Measurements from ENCODE around the gene NCK2. TPM values are rescaled to one million over a fixed set of nuclear protein-coding genes. Genes with fewer than 3 reads are reported as not detected.

NCK2 gene
- total RNA-seq, 1 experiment from 2014 or later: 0.30 TPM

DNA sequence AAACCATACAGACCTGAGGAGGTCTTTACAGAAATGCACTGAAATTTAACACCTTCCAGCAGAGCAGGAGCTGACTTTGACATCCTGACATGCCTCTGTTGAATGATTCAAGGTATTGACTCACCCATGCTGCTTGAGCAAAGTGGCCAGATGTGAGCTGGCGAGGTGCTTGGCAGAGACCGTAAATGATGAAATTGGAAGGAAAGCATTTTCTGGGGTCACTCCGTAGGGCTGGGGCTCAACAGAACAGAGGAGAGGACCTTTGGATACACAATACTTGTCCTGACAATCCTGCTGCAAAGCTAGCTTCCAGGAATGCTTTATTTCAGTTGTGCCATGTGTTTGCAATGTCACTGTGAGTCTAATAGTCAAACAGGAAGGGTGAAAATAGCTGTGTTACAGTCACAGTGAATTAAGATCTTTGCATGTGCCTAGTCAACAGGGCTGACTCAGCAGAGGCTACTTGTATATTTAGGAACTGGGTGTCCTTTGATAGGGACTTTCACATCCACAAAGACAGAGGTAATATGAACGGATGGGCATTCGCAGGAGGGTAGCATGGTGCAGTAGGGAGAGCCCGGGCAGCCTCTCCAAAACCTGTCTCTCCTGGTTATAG lies 31.6 kb upstream of the NCK2 start:
- H3K9me3 ChIP-seq (ENCODE audit: low read length): no peaks in the 10 kb centered on the region
- no peak overlapping the region for H3K4me2 ChIP-seq (ENCODE audit: low read depth, low read length, poor library complexity, severe bottlenecking)

GRCh38 chr2:105714141-105714540 lies 30.6 kb upstream of the NCK2 start:
- Histone ChIP-seq H3K9ac (ENCODE audit: low read length) (no peak overlapping the region), H3K27ac (ENCODE audit: low read length) (no peak overlapping the region), H4K20me1 (ENCODE audit: insufficient read depth, low read depth, low read length) (no peaks in the 10 kb centered on the region), H3K4me2 (ENCODE audit: low read depth, low read length, poor library complexity, severe bottlenecking) (no peak overlapping the region), H3K9me2 (replicated peaks; ENCODE audit: insufficient read depth, low read length) (no peaks in the 10 kb centered on the region), H3K9me3 (ENCODE audit: low read length) (no peaks in the 10 kb centered on the region), H3K36me3 (ENCODE audit: insufficient read depth, low read length) (no peaks in the 10 kb centered on the region), H3K4me3 (ENCODE audit: low read length) (no peak overlapping the region), H3K27me3 (ENCODE audit: low read length) (no peaks in the 10 kb centered on the region), H3K79me2 (ENCODE audit: low read length) (no peaks in the 10 kb centered on the region), H3K4me1 (ENCODE audit: low read length) (no peaks in the 10 kb centered on the region), H2AFZ (ENCODE audit: low read length) (no peak overlapping the region)
- DNase-seq: no peak

More for the DNA sequence above, 31.6 kb upstream of the NCK2 start:
- H3K27me3 ChIP-seq (ENCODE audit: low read length): no peaks in the 10 kb centered on the region
- H3K4me1 ChIP-seq (ENCODE audit: low read length): no peaks in the 10 kb centered on the region
- H4K20me1 ChIP-seq (ENCODE audit: insufficient read depth, low read depth, low read length): no peaks in the 10 kb centered on the region
- DNase-seq: no peak
- no peaks in the 10 kb centered on the region for H3K9me2 ChIP-seq (replicated peaks; ENCODE audit: insufficient read depth, low read length)
- H3K79me2 ChIP-seq (ENCODE audit: low read length): no peaks in the 10 kb centered on the region
- H3K27ac ChIP-seq (ENCODE audit: low read length): no peak overlapping the region
- H3K4me3 ChIP-seq (ENCODE audit: low read length): no peak overlapping the region
- no peaks in the 10 kb centered on the region for H3K36me3 ChIP-seq (ENCODE audit: insufficient read depth, low read length)
- no peak overlapping the region for H2AFZ ChIP-seq (ENCODE audit: low read length)
- H3K9ac ChIP-seq (ENCODE audit: low read length): no peak overlapping the region

DNA sequence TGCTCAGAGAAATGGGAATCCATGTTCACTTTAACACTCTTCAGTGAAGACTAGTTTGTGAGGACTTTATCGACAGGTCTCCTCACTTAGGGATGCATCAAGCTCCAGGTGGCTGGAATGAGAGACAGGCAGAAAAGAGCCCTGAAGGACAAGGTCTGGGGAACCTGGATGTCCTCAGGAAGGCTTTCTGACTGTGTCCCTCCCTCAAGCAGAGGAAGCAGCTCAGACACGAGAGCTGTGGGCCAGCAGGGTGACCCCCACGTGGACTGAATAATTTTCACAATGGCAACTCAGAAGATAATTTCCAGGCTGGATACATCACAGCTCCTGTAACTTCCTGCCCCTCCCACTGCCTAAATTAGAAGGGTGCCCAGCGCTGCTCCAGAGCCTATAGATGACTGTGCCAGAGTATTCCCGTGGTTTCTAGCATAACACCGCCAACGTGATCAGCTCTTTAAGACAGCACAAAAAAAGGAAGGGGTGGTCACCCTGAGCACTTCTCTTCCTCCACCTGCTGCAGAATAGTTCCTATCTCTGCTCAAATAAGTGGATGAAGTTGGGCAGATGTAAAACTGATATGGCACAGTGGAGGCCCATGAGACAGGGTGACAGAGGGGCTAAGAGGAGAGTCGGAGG lies 25.7 kb upstream of the NCK2 start:
- H3K36me3 ChIP-seq (ENCODE audit: insufficient read depth, low read length): no peaks in the 10 kb centered on the region
- DNase-seq: no peak
- H3K9me3 ChIP-seq (ENCODE audit: low read length): no peaks in the 10 kb centered on the region
- H3K9me2 ChIP-seq (replicated peaks; ENCODE audit: insufficient read depth, low read length): no peaks in the 10 kb centered on the region
- H4K20me1 ChIP-seq (ENCODE audit: insufficient read depth, low read depth, low read length): no peaks in the 10 kb centered on the region
- H3K9ac ChIP-seq (ENCODE audit: low read length): no peak overlapping the region
- H3K4me2 ChIP-seq (ENCODE audit: low read depth, low read length, poor library complexity, severe bottlenecking): no peak overlapping the region
- no peaks in the 10 kb centered on the region for H3K79me2 ChIP-seq (ENCODE audit: low read length)
- no peak overlapping the region for H3K4me3 ChIP-seq (ENCODE audit: low read length)
- no peak overlapping the region for H3K27ac ChIP-seq (ENCODE audit: low read length)
- no peak overlapping the region for H2AFZ ChIP-seq (ENCODE audit: low read length)
- H3K4me1 ChIP-seq (ENCODE audit: low read length): no peaks in the 10 kb centered on the region
- H3K27me3 ChIP-seq (ENCODE audit: low read length): no peaks in the 10 kb centered on the region

GRCh38 chr2:105721991-105722511 lies 22.7 kb upstream of the NCK2 start:
- no peaks in the 10 kb centered on the region for H3K79me2 ChIP-seq (ENCODE audit: low read length)
- no peak overlapping the region for H2AFZ ChIP-seq (ENCODE audit: low read length)
- H3K4me2 ChIP-seq (ENCODE audit: low read depth, low read length, poor library complexity, severe bottlenecking): no peak overlapping the region

DNA sequence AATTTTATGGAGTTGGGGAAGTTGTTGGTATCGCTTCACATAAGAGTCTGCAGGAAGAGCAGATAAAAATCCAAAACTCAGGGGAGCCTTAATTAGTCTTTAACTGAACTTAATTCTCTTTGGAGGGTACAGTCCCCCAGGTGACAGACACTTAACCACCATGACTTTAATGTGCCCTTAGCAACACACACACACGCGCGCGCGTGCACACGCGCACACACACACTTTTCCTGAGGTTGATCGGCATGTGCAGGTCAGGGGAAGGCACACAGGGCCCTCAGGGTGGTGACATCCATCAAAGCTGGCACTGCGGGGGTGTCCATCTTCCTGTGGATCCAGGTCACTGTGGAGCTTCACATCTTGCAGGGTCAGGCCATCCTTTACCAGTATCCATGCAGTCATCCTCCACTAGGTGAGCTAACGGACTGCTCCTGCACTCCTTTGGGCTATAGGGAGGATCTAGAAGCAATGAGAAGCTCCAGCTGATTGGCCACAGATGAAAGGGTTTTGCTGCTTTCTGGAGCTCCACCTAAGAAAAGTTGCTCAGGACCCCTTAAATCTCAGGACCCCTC lies 21.9 kb upstream of the NCK2 start:
- Histone ChIP-seq H3K27ac (ENCODE audit: low read length) (no peak overlapping the region), H3K4me2 (ENCODE audit: low read depth, low read length, poor library complexity, severe bottlenecking) (no peak overlapping the region), H4K20me1 (ENCODE audit: insufficient read depth, low read depth, low read length) (no peaks in the 10 kb centered on the region), H3K9me3 (ENCODE audit: low read length) (no peaks in the 10 kb centered on the region), H3K4me3 (ENCODE audit: low read length) (no peak overlapping the region), H2AFZ (ENCODE audit: low read length) (no peak overlapping the region), H3K79me2 (ENCODE audit: low read length) (no peaks in the 10 kb centered on the region), H3K36me3 (ENCODE audit: insufficient read depth, low read length) (no peaks in the 10 kb centered on the region), H3K9me2 (replicated peaks; ENCODE audit: insufficient read depth, low read length) (no peaks in the 10 kb centered on the region), H3K9ac (ENCODE audit: low read length) (no peak overlapping the region), H3K4me1 (ENCODE audit: low read length) (no peaks in the 10 kb centered on the region), H3K27me3 (ENCODE audit: low read length) (no peaks in the 10 kb centered on the region)
- DNase-seq: no peak

More at GRCh38 chr2:105721991-105722511, 22.7 kb upstream of the NCK2 start:
- Histone ChIP-seq H4K20me1 (ENCODE audit: insufficient read depth, low read depth, low read length) (no peaks in the 10 kb centered on the region), H3K9me3 (ENCODE audit: low read length) (no peaks in the 10 kb centered on the region), H3K4me3 (ENCODE audit: low read length) (no peak overlapping the region), H3K9ac (ENCODE audit: low read length) (no peak overlapping the region), H3K27me3 (ENCODE audit: low read length) (no peaks in the 10 kb centered on the region), H3K27ac (ENCODE audit: low read length) (no peak overlapping the region), H3K9me2 (replicated peaks; ENCODE audit: insufficient read depth, low read length) (no peaks in the 10 kb centered on the region), H3K4me1 (ENCODE audit: low read length) (no peaks in the 10 kb centered on the region), H3K36me3 (ENCODE audit: insufficient read depth, low read length) (no peaks in the 10 kb centered on the region)
- no peak for DNase-seq

DNA sequence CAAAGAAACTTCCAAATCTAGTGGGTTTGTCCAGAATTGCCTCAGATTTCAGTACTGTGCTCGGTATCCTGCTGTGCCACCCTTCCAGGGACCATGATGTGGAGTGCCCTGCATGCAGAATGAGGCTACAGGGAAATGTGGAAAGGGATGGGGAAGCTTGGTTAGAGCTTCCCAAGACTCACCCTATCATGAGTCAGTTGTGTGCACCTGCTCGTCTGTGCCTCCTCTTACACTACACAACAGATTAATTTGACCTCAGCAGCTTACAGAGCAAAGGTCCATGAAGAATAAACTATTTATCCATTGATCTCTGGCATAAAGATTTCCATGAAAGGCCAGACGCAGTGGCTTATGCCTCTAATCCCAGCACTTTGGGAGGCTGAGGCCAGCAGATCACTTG lies 21.3 kb upstream of the NCK2 start:
- Histone ChIP-seq H3K9me2 (replicated peaks; ENCODE audit: insufficient read depth, low read length) (no peaks in the 10 kb centered on the region), H2AFZ (ENCODE audit: low read length) (no peak overlapping the region), H3K9me3 (ENCODE audit: low read length) (no peaks in the 10 kb centered on the region)

DNA sequence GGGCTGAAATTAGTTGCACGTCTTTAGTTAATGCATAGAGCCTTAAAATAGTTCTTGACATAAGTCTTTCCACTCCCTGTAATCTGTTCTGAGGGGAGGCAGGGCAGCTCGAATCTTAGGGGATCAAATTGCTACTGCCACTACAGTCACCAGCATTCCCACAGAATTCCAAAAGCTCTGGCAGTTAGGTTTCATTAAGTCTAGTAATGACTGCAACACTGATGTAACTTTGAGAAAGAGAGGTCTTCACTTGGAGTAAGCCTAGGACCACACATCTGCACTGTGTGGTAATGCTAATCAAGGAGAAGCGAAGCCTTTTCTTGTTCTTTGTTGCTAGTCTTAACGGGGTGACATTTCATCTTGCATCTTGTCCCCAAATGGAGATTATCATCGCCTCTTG lies 19.3 kb upstream of the NCK2 start:
- peaks cover 5% of the 10 kb centered on the region for H3K4me1 ChIP-seq (ENCODE audit: low read length)
- H4K20me1 ChIP-seq (ENCODE audit: insufficient read depth, low read depth, low read length): no peaks in the 10 kb centered on the region
- no peak overlapping the region for H2AFZ ChIP-seq (ENCODE audit: low read length)
- no peaks in the 10 kb centered on the region for H3K79me2 ChIP-seq (ENCODE audit: low read length)
- H3K27me3 ChIP-seq (ENCODE audit: low read length): no peaks in the 10 kb centered on the region
- no peak for DNase-seq
- H3K9me2 ChIP-seq (replicated peaks; ENCODE audit: insufficient read depth, low read length): no peaks in the 10 kb centered on the region
- no peak overlapping the region for H3K9ac ChIP-seq (ENCODE audit: low read length)
- no peak overlapping the region for H3K4me3 ChIP-seq (ENCODE audit: low read length)
- no peaks in the 10 kb centered on the region for H3K36me3 ChIP-seq (ENCODE audit: insufficient read depth, low read length)
- H3K27ac ChIP-seq (ENCODE audit: low read length): no peak overlapping the region
- no peak overlapping the region for H3K4me2 ChIP-seq (ENCODE audit: low read depth, low read length, poor library complexity, severe bottlenecking)
- no peaks in the 10 kb centered on the region for H3K9me3 ChIP-seq (ENCODE audit: low read length)

More for the DNA sequence above, 21.3 kb upstream of the NCK2 start:
- H3K79me2 ChIP-seq (ENCODE audit: low read length): no peaks in the 10 kb centered on the region
- H3K27me3 ChIP-seq (ENCODE audit: low read length): no peaks in the 10 kb centered on the region
- no peak overlapping the region for H3K9ac ChIP-seq (ENCODE audit: low read length)
- H4K20me1 ChIP-seq (ENCODE audit: insufficient read depth, low read depth, low read length): no peaks in the 10 kb centered on the region
- no peak overlapping the region for H3K4me2 ChIP-seq (ENCODE audit: low read depth, low read length, poor library complexity, severe bottlenecking)
- H3K4me3 ChIP-seq (ENCODE audit: low read length): no peak overlapping the region
- no peaks in the 10 kb centered on the region for H3K36me3 ChIP-seq (ENCODE audit: insufficient read depth, low read length)
- no peak overlapping the region for H3K27ac ChIP-seq (ENCODE audit: low read length)
- no peak for DNase-seq
- no peaks in the 10 kb centered on the region for H3K4me1 ChIP-seq (ENCODE audit: low read length)

- Histone ChIP-seq H3K9me3 (ENCODE audit: low read length) (no peaks in the 10 kb centered on the region), H3K36me3 (ENCODE audit: insufficient read depth, low read length) (no peaks in the 10 kb centered on the region), H3K27ac (ENCODE audit: low read length) (no peak overlapping the region), H3K79me2 (ENCODE audit: low read length) (no peaks in the 10 kb centered on the region), H3K4me2 (ENCODE audit: low read depth, low read length, poor library complexity, severe bottlenecking) (no peak overlapping the region), H2AFZ (ENCODE audit: low read length) (no peak overlapping the region), H4K20me1 (ENCODE audit: insufficient read depth, low read depth, low read length) (no peaks in the 10 kb centered on the region), H3K9me2 (replicated peaks; ENCODE audit: insufficient read depth, low read length) (no peaks in the 10 kb centered on the region), H3K27me3 (ENCODE audit: low read length) (no peaks in the 10 kb centered on the region), H3K4me1 (ENCODE audit: low read length) (peaks cover 5% of the 10 kb centered on the region), H3K4me3 (ENCODE audit: low read length) (no peak overlapping the region), H3K9ac (ENCODE audit: low read length) (no peak overlapping the region)
- no peak for DNase-seq
Measured at GRCh38 chr2:105730170-105730569, 14.5 kb upstream of the NCK2 start.
